Naive thymus-derived CD8-positive, alpha-beta T cell (primary cell): ENCODE results near the gene TRIOBP. TPM values are rescaled to one million over a fixed set of nuclear protein-coding genes. Genes with fewer than 3 reads are reported as not detected.
A peak's percentile ranks its signal among the peaks of the same experiment; 100 is the strongest.

Experiments
- ATAC-seq, 2 donors: fragments of 150-1000 bp; cut with Tn5 transposase in 1 of 2; sonication (Bioruptor Pico), chemical (Tn5 transposase) in 1 of 2; 1 replicate in 1 of 2; 2 replicates in 1 of 2; pipeline ENCODE4 v1.10.0; 2021; ENCODE audit warnings: mild to moderate bottlenecking in 2 of 2, moderate library complexity in 2 of 2
- POLR2A ChIA-PET: fragments of 350-600 bp; sonication (Branson Sonifier 250); formaldehyde crosslinking; loops from one replicate; lab custom pipeline; 2021; ENCODE audit warnings: antibody characterized with exemption; lab: Charles Lee
- DNase-seq, 10 donors: peaks; one replicate each; pipeline versions ENCODE4 v3.0.0 to v3.0.0-alpha.2; 2020 to 2022
- H3K27ac Mint-ChIP-seq, 10 donors: one replicate each; pipeline ENCODE4 v1.8.0; 2020 to 2022; ENCODE audit warnings: mild to moderate bottlenecking in 10 of 10, mixed read lengths in 10 of 10, moderate library complexity in 4 of 10, inconsistent platforms in 1 of 10
- H3K27me3 Mint-ChIP-seq, 5 donors: one replicate each; pipeline ENCODE4 v1.8.0; 2021 to 2022; ENCODE audit warnings: mixed read lengths in 5 of 5
- H3K36me3 Mint-ChIP-seq, 3 donors: one replicate each; pipeline ENCODE4 v1.8.0; 2020 to 2022; ENCODE audit warnings: mixed read lengths in 3 of 3, mild to moderate bottlenecking in 2 of 3, inconsistent platforms in 1 of 3
- H3K4me1 Mint-ChIP-seq, 4 donors: one replicate each; pipeline ENCODE4 v1.8.0; 2021 to 2022; ENCODE audit warnings: mixed read lengths in 4 of 4
- H3K4me3 Mint-ChIP-seq, 10 donors: one replicate each; pipeline ENCODE4 v1.8.0; 2020 to 2022; ENCODE audit warnings: mild to moderate bottlenecking in 10 of 10, mixed read lengths in 10 of 10, moderate library complexity in 6 of 10, inconsistent platforms in 1 of 10
- H3K9me3 Mint-ChIP-seq, 9 donors: one replicate each; pipeline ENCODE4 v1.8.0; 2020 to 2022; ENCODE audit warnings: mixed read lengths in 9 of 9, mild to moderate bottlenecking in 3 of 9, inconsistent platforms in 1 of 9, moderate library complexity in 1 of 9
- polyA plus RNA-seq, 3 donors: library from polyadenylated mRNA; unstranded; fragments of 300-500 nt; fragmentation: Illumina TruSeq; gene quantifications; one replicate each; pipeline ENCODE4 v1.2.3, GENCODE V29; 2021
- total RNA-seq, 8 experiments: library from RNA in 2 of 8; stranded (reverse) in 2 of 8; gene quantifications; one replicate each; pipeline ENCODE4 v1.2.3 and lab custom pipeline; 2021 to 2026

Gene TRIOBP
- total and polyA plus RNA-seq, 5 experiments from 2014 or later = 7.8 to 30.9 (median 11.6) TPM

- POLR2A ChIA-PET = interaction anchor here (3.6 kb wide), 1 partner anchor 43 kb away, joined by 19 read pairs; no protein-coding TSS in a partner anchor
- no peaks in the 10 kb centered on the region for H3K36me3 Mint-ChIP-seq
- no peaks in the 10 kb centered on the region for H3K9me3 Mint-ChIP-seq
- H3K4me3 Mint-ChIP-seq = peak overlapping the region in 2 of 10 donors; percentile 34 to 67
- ATAC-seq (no peak), DNase-seq (no peak)
- no peak overlapping the region for H3K27ac Mint-ChIP-seq
- peaks cover 9 to 54% (median 28%) of the 10 kb centered on the region in 5 donors for H3K27me3 Mint-ChIP-seq
- H3K4me1 Mint-ChIP-seq = peaks cover 0 to 21% (median 14%) of the 10 kb centered on the region in 4 donors
Measured at GRCh38 chr22:37820350-37820749, 123.5 kb downstream of the TRIOBP start.

DNA sequence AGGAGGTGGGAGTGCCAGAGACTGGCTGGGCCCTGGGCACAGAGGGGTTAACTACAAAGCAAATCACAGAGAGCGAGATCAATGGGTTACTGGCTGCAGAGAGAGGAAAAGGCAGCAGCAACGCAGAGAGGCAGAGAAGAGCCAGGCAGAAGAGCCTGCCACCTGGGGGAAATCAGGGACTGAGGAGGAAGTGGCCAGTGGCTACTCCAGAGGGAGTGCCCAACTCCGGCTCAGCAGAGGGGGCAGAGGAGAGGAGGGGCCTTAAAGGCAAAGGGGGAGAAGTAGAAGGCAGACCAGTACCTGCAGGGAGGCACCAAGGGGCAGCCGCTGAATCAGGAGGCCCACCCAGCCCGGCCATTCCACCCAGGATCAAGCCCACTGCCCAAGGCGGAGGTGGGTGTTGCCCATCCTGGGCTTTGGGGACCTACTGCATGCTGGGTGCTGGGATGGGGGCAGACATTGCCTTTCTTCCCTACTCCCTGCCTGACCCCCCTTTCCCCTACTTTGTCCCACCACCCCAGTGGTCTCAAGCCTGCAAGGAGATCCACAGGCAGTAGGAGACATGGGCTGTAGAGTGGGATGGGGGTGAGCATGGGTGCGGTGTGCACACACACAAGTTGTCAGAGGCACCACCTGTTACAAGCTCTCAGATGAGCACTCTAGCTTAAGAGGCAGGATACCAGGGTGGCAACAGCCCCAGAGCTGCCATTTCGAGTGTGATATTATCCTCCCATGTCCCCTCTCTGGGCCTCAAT, 125.4 kb downstream of the TRIOBP start:
- Mint-ChIP-seq H3K36me3 (peaks cover 0 to 3% (median 0%) of the 10 kb centered on the region in 3 donors), H3K27ac (peak overlapping the region in 1 of 10 donors; percentile 29), H3K9me3 (no peaks in the 10 kb centered on the region), H3K4me3 (no peak overlapping the region), H3K4me1 (peaks cover 2 to 23% (median 15%) of the 10 kb centered on the region in 4 donors), H3K27me3 (peaks cover 9 to 52% (median 28%) of the 10 kb centered on the region in 5 donors)
- ATAC-seq (no peak), DNase-seq (no peak)
- POLR2A ChIA-PET = interaction anchor here (1.2 to 1.6 kb wide), 2 partner anchors 13 to 20 kb away, joined by 3 to 4 read pairs; no protein-coding TSS in a partner anchor

- Mint-ChIP-seq H3K36me3 (peaks cover 0 to 7% (median 0%) of the 10 kb centered on the region in 3 donors), H3K4me3 (peak within 1 kb of the TSS in 1 of 10 donors; percentile 33), H3K27ac (no peak within 1 kb of the TSS), H3K27me3 (peaks cover 6 to 49% (median 24%) of the 10 kb centered on the region in 5 donors), H3K4me1 (peaks cover 2 to 12% (median 7%) of the 10 kb centered on the region in 4 donors), H3K9me3 (no peaks in the 10 kb centered on the region)
- no peak for ATAC-seq
- POLR2A ChIA-PET = interaction anchor here (1.6 kb wide), 1 partner anchor 19 kb away, joined by 3 read pairs; no protein-coding TSS in a partner anchor
- DNase-seq = no peak
Measured at GRCh38 chr22:37823134-37823985, 126.5 kb downstream of the TRIOBP start, which contains the start of gene GALR3. Gene GALR3, plus strand, starts transcription at chr22:37823382. Its CDS starts 25 bp downstream, at chr22:37823407.

- Mint-ChIP-seq H3K9me3 (no peaks in the 10 kb centered on the region), H3K36me3 (peaks cover 0 to 13% (median 2%) of the 10 kb centered on the region in 3 donors), H3K4me3 (peak overlapping the region in 4 of 10 donors; percentile 43 to 79 (median 62)), H3K4me1 (peaks cover 0 to 5% (median 4%) of the 10 kb centered on the region in 4 donors), H3K27ac (no peak overlapping the region), H3K27me3 (peaks cover 6 to 49% (median 21%) of the 10 kb centered on the region in 5 donors)
- POLR2A ChIA-PET = interaction anchor here (0.9 kb wide), 1 partner anchor 17 kb away, joined by 3 read pairs; no protein-coding TSS in a partner anchor
- ATAC-seq (peak; percentile 30 to 33), DNase-seq (no peak)
Measured at GRCh38 chr22:37824674-37825641, 128.1 kb downstream of the TRIOBP start.

Other genes with a start within 250 kb of the TRIOBP start
- 100 to 1,000 TPM; 233 to 235 TPM for gene MFNG, start 210.7 kb upstream of the TRIOBP start, total RNA-seq
- 100 to 1,000 TPM; 290 to 401 (median 329) TPM for gene MFNG, start 210.7 kb upstream of the TRIOBP start, polyA plus RNA-seq
- gene CARD10, start 177.6 kb upstream of the TRIOBP start, total RNA-seq = 1 to 10 TPM; 1.2 to 1.4 TPM
- under 1 TPM in 1 of 3 donors, not detected in 2; 0.22 TPM for gene CARD10, start 177.6 kb upstream of the TRIOBP start, polyA plus RNA-seq
- gene CDC42EP1, start 136.6 kb upstream of the TRIOBP start, total RNA-seq = not detected
- not detected for gene CDC42EP1, start 136.6 kb upstream of the TRIOBP start, polyA plus RNA-seq
- gene LGALS2, start 117.0 kb upstream of the TRIOBP start, total RNA-seq = not detected
- not detected for gene LGALS2, start 117.0 kb upstream of the TRIOBP start, polyA plus RNA-seq
- gene GGA1, start 88.2 kb upstream of the TRIOBP start, total RNA-seq = 100 to 1,000 TPM; 103 to 110 TPM
- gene GGA1, start 88.2 kb upstream of the TRIOBP start, polyA plus RNA-seq = 10 to 100 TPM; 20.3 to 24.5 (median 22.6) TPM
- gene SH3BP1, start 57.4 kb upstream of the TRIOBP start, total RNA-seq = 10 to 100 TPM; 77.9 to 79.0 TPM
- 10 to 100 TPM; 16.9 to 26.5 (median 25.6) TPM for gene SH3BP1, start 57.4 kb upstream of the TRIOBP start, polyA plus RNA-seq
- gene PDXP, start 38.3 kb upstream of the TRIOBP start, total RNA-seq = 1 to 10 TPM; 4.3 to 5.9 TPM
- 1 to 10 TPM; 1.7 to 9.6 (median 5.8) TPM for gene PDXP, start 38.3 kb upstream of the TRIOBP start, polyA plus RNA-seq
- gene LGALS1, start 21.4 kb upstream of the TRIOBP start, total RNA-seq = 10 to 100 TPM; 14.3 to 16.8 TPM
- 100 to 1,000 TPM in 1 of 3 donors, 10 to 100 TPM in 2; 19.6 to 122 (median 34.8) TPM for gene LGALS1, start 21.4 kb upstream of the TRIOBP start, polyA plus RNA-seq
- 10 to 100 TPM; 47.9 to 48.6 TPM for gene NOL12, start 10.7 kb upstream of the TRIOBP start, total RNA-seq
- gene NOL12, start 10.7 kb upstream of the TRIOBP start, polyA plus RNA-seq = 10 to 100 TPM; 35.0 to 46.4 (median 43.8) TPM
- gene GCAT, start 110.9 kb downstream of the TRIOBP start, total RNA-seq = 1 to 10 TPM; 1.8 to 2.3 TPM
- 1 to 10 TPM; 4.0 to 7.6 (median 7.1) TPM for gene GCAT, start 110.9 kb downstream of the TRIOBP start, polyA plus RNA-seq
- gene GALR3, start 126.3 kb downstream of the TRIOBP start, total RNA-seq = not detected
- gene GALR3, start 126.3 kb downstream of the TRIOBP start, polyA plus RNA-seq = not detected
- 10 to 100 TPM; 19.8 to 21.2 TPM for gene ANKRD54, start 147.3 kb downstream of the TRIOBP start, total RNA-seq
- 10 to 100 TPM in 2 of 3 donors, 1 to 10 TPM in 1; 8.2 to 16.1 (median 13.9) TPM for gene ANKRD54, start 147.3 kb downstream of the TRIOBP start, polyA plus RNA-seq
- gene EIF3L, start 152.4 kb downstream of the TRIOBP start, total RNA-seq = 100 to 1,000 TPM; 509 to 544 TPM
- gene EIF3L, start 152.4 kb downstream of the TRIOBP start, polyA plus RNA-seq = 100 to 1,000 TPM; 310 to 395 (median 322) TPM
- gene MICALL1, start 209.2 kb downstream of the TRIOBP start, total RNA-seq = 10 to 100 TPM; 26.3 to 28.5 TPM
- gene MICALL1, start 209.2 kb downstream of the TRIOBP start, polyA plus RNA-seq = 1 to 10 TPM; 1.3 to 4.7 (median 1.5) TPM